Esophagus muscularis mucosa (tissue), 4 donors: Measurements from ENCODE around the gene PDIA2. TPM values are rescaled to one million over a fixed set of nuclear protein-coding genes. Genes with fewer than 3 reads are reported as not detected.
A peak's percentile ranks its signal among the peaks of the same experiment; 100 is the strongest.

Experiments
- DNase-seq: peaks from one replicate; pipeline ENCODE4 v3.0.0-alpha.2; 2017; ENCODE audit errors: extremely low spot score
- H3K27ac ChIP-seq, 4 donors: fragments of 200-600 bp; sonication (generic); replicated peaks in 1 of 4; 1 replicate in 3 of 4; 2 replicates in 1 of 4; pipeline ENCODE4 v1.5.1; 2016 to 2019; ENCODE audit warnings: mild to moderate bottlenecking in 1 of 4
- H3K27me3 ChIP-seq, 4 donors: fragments of 200-600 bp; sonication (generic); one replicate each; pipeline versions ENCODE4 v1.5.1 to v1.6.0; 2016 to 2019
- H3K36me3 ChIP-seq, 4 donors: fragments of 200-600 bp; sonication (generic); one replicate each; pipeline ENCODE4 v1.5.1; 2016 to 2019
- H3K4me1 ChIP-seq, 4 donors: fragments of 200-600 bp; sonication (generic); one replicate each; pipeline ENCODE4 v1.5.1; 2016 to 2019
- H3K4me3 ChIP-seq, 4 donors: fragments of 200-600 bp; sonication (generic); 1 replicate in 2 of 4; 2 replicates in 2 of 4; pipeline ENCODE4 v1.5.1; 2016 to 2019; ENCODE audit warnings: mild to moderate bottlenecking in 4 of 4, moderate library complexity in 1 of 4
- H3K9me3 ChIP-seq, 4 donors: fragments of 200-600 bp; sonication (generic); 1 replicate in 3 of 4; 2 replicates in 1 of 4; pipeline ENCODE4 v1.5.1; 2016 to 2019
- CTCF ChIP-seq, 3 experiments: fragments of 200-600 bp in 2 of 3; fragments of 450-650 bp in 1 of 3; sonication (generic) in 2 of 3; IDR thresholded peaks; one replicate each; pipeline ENCODE4 v1.5.1; 2017 to 2019; ENCODE audit warnings: antibody characterized with exemption in 3 of 3, mild to moderate bottlenecking in 2 of 3, moderate library complexity in 1 of 3
- EP300 ChIP-seq: sonication (generic); formaldehyde crosslinking; IDR thresholded peaks from one replicate; pipeline ENCODE4 v1.6.1; 2017; ENCODE audit warnings: antibody characterized with exemption
- POLR2A ChIP-seq: fragments of 450-650 bp; IDR thresholded peaks from one replicate; pipeline ENCODE4 v1.6.1; 2017; ENCODE audit warnings: antibody characterized with exemption, moderate library complexity, mild to moderate bottlenecking, low read depth
- POLR2AphosphoS5 ChIP-seq, 2 donors: sonication (generic); formaldehyde crosslinking; IDR thresholded peaks; one replicate each; pipeline ENCODE4 v1.6.1; 2017; ENCODE audit warnings: antibody characterized with exemption in 2 of 2
- WGBS: methylation state at CpG from one replicate; pipeline ENCODE4 v1.1.5; 2018; 5-methylcytosine and 5-hydroxymethylcytosine counted together
- intact Hi-C: fragments of 100-400 bp; cut with DNase I; formaldehyde crosslinking; loops from one replicate; pipeline ENCODE4 v1.15.1; 2023
- total RNA-seq, 4 donors: library from RNA; depleted of rRNA; stranded (reverse); fragments of >200 nt; gene quantifications; one replicate each; pipeline versions ENCODE4 v1.1.0 to v1.2.1, GENCODE V29; 2016

The PDIA2 gene
- total RNA-seq, 4 donors from 2014 or later: 0.23 to 1.2 (median 1.0) TPM; not detected in 1

DNA sequence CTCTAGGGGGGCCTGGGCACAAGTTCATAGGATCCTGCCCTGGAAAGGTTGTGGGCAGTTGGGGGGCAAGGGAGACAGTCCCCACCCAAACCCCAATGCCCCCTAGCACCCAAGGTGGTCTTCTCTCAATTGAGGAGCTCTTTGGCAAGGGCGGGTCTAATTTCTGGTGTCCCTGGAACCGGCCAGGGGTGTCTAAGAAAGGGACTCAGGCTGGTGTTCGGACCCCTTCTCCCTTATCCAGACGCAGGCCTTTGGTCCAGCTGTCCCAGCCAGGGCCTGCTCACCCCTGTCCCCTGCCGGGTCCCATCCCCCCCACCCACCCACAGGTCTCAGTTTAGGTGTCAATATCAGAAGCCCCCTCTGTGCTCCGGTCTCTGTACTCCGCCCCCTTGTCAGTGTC lies 3.4 kb upstream of the PDIA2 start:
- intact Hi-C loops: no loop called here
- Histone ChIP-seq H3K4me3 (no peak overlapping the region), H3K27ac (no peak overlapping the region), H3K9me3 (no peaks in the 10 kb centered on the region), H3K36me3 (no peaks in the 10 kb centered on the region), H3K27me3 (peaks cover 0 to 50% (median 11%) of the 10 kb centered on the region in 4 donors), H3K4me1 (peaks cover 19 to 43% (median 33%) of the 10 kb centered on the region in 4 donors)
- no peak for TF ChIP-seq EP300
- 96% methylated on average over 4 of the region's 7 CpGs for WGBS
- no peak for DNase-seq

- no CpG with 5 or more reads among the region's 47 CpGs for WGBS
- no peaks in the 10 kb centered on the region for H3K9me3 ChIP-seq
- H3K4me1 ChIP-seq: peaks cover 14 to 38% (median 28%) of the 10 kb centered on the region in 4 donors
- H3K27me3 ChIP-seq: peaks cover 0 to 45% (median 11%) of the 10 kb centered on the region in 4 donors
- intact Hi-C loops: no loop called here
- no peak for TF ChIP-seq EP300
- TF ChIP-seq POLR2A: no peak
- no peak for TF ChIP-seq POLR2AphosphoS5 (IDR thresholded peaks at IDR 0.05)
- no peak for TF ChIP-seq CTCF (IDR thresholded peaks at IDR 0.05)
- DNase-seq: no peak
- no peaks in the 10 kb centered on the region for H3K36me3 ChIP-seq
- no peak overlapping the region for H3K27ac ChIP-seq
- peak overlapping the region in 3 of 4 donors; percentile 40 to 59 (median 45) for H3K4me3 ChIP-seq
Observed at GRCh38 chr16:280005-280460, 2.9 kb upstream of the PDIA2 start.

GRCh38 chr16:280552-280951 lies 2.4 kb upstream of the PDIA2 start, which contains the start of gene ARHGDIG:
TSS of gene ARHGDIG (plus strand) at chr16:280591. CDS start at chr16:280681, 90 bp downstream.
- peaks cover 10 to 33% (median 24%) of the 10 kb centered on the region in 4 donors for H3K4me1 ChIP-seq
- no peaks in the 10 kb centered on the region for H3K9me3 ChIP-seq
- intact Hi-C loops: no loop called here
- no CpG with 5 or more reads among the region's 54 CpGs for WGBS
- peaks cover 0 to 41% (median 11%) of the 10 kb centered on the region in 4 donors for H3K27me3 ChIP-seq
- no peak for TF ChIP-seq CTCF (IDR thresholded peaks at IDR 0.05)
- TF ChIP-seq POLR2A: no peak
- TF ChIP-seq POLR2AphosphoS5 (IDR thresholded peaks at IDR 0.05): no peak
- TF ChIP-seq EP300: no peak
- H3K27ac ChIP-seq: no peak within 1 kb of the TSS
- H3K36me3 ChIP-seq: no peaks in the 10 kb centered on the region
- DNase-seq: no peak
- peak within 1 kb of the TSS; percentile 42 to 59 (median 47) for H3K4me3 ChIP-seq

DNA sequence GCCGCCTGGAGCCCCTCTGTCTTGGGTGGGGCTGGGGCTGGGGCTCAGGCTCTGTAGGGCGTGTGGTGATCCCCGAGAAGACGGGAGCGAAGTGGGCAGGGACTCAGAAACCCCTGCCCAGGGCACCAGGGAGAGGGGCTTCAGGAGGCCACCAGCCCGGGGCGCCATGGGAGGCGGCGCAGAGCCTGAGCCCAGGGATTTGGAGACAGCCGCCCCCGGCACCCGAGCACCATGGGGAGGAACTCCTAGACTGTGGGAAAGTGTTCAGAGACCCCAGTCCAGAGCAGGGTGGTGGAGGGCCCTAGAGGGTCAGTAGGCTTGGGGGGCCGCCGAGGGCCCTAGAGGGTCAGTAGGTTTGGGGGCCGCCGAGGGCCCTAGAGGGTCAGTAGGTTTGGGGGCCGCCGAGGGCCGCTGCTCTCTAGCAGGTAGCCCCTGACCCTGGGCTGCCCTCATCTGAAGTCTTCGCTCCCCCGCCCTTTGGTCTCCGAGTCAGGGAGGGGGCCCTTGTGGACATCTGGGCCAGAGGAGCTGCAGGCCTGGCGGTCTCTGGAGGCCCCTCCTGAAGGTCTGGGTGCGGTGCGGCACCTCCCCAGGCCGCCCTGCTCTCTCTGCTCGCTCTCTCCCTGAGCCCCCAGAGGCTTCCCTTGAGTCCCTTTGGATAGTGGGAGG lies 1.8 kb upstream of the PDIA2 start:
- intact Hi-C loops: no loop called here
- 39% methylated on average over 13 of the region's 27 CpGs for WGBS
- H3K4me3 ChIP-seq: peak overlapping the region; percentile 40 to 59 (median 46)

More for the DNA sequence above, 1.8 kb upstream of the PDIA2 start:
- Histone ChIP-seq H3K27me3 (peaks cover 0 to 39% (median 11%) of the 10 kb centered on the region in 4 donors), H3K27ac (no peak overlapping the region), H3K4me1 (peaks cover 10 to 27% (median 20%) of the 10 kb centered on the region in 4 donors), H3K36me3 (no peaks in the 10 kb centered on the region), H3K9me3 (no peaks in the 10 kb centered on the region)
- TF ChIP-seq CTCF (IDR thresholded peaks at IDR 0.05): no peak
- TF ChIP-seq POLR2AphosphoS5 (IDR thresholded peaks at IDR 0.05): no peak
- TF ChIP-seq POLR2A: no peak
- TF ChIP-seq EP300: no peak
- DNase-seq: no peak
